ENCODE results near the gene POMT2.

DNA sequence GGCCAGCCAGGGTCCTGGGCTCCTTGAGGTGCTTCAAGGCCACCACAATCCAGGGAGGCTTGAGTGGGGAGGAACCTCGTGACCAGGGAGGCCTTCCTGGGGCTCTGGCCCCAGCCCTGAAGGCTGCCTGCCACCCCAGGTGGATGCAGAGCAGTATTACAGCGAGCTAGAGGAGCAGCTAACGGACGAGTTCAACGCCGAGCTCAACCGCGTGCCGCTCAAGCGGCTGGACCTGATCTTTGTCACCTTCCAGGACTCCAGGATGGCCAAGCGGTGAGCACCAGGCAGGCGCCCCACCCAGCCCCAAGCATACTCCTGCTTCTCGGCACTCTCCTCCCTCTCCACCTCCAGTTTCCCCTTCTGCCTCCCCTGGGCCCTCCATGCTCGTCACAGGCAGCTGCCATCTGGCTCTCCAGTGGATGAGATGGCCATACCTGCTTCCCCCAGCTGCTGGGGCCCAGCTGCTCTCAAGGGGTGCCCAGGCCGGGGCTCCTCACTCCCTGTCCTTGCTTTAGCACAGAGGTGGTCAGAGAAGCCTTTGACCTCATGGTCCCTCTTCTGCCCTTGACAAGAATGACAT is 80.3 kb downstream of the POMT2 start:
- TF ChIP-seq, protein P1, sequence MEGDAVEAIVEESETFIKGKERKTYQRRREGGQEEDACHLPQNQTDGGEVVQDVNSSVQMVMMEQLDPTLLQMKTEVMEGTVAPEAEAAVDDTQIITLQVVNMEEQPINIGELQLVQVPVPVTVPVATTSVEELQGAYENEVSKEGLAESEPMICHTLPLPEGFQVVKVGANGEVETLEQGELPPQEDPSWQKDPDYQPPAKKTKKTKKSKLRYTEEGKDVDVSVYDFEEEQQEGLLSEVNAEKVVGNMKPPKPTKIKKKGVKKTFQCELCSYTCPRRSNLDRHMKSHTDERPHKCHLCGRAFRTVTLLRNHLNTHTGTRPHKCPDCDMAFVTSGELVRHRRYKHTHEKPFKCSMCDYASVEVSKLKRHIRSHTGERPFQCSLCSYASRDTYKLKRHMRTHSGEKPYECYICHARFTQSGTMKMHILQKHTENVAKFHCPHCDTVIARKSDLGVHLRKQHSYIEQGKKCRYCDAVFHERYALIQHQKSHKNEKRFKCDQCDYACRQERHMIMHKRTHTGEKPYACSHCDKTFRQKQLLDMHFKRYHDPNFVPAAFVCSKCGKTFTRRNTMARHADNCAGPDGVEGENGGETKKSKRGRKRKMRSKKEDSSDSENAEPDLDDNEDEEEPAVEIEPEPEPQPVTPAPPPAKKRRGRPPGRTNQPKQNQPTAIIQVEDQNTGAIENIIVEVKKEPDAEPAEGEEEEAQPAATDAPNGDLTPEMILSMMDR (IDR thresholded peaks at IDR 0.05): no peak
- no peak for TF ChIP-seq POLR2A (IDR thresholded peaks at IDR 0.05)

Data from heart left ventricle (tissue), 13 donors.